Neural progenitor cell (in vitro differentiated cells): ENCODE measurements around the gene SCAPER.

ENCODE experiments used
- CTCF ChIP-seq: fragments of 200-600 bp; sonication (generic); IDR thresholded peaks from 2 replicates; pipeline ENCODE4 v1.5.1; 2017; ENCODE audit warnings: antibody characterized with exemption, mild to moderate bottlenecking
- EZH2 ChIP-seq: fragments of 200-600 bp; sonication (generic); IDR thresholded peaks from 2 replicates; pipeline ENCODE4 v1.6.1; 2017; ENCODE audit warnings: antibody characterized with exemption, mild to moderate bottlenecking, moderate library complexity
- EZH2phosphoT487 ChIP-seq: fragments of 200-600 bp; sonication (generic); IDR thresholded peaks from 2 replicates; pipeline ENCODE4 v1.6.1; 2017; ENCODE audit warnings: antibody characterized with exemption

- TF ChIP-seq CTCF (no peak), EZH2phosphoT487 (no peak), EZH2 (no peak)
Measured at GRCh38 chr15:76815421-76815820, 89.7 kb downstream of the SCAPER start.
